SK-N-SH (cell line): ENCODE results near the gene IL17REL. TPM values are rescaled to one million over a fixed set of nuclear protein-coding genes. Genes with fewer than 3 reads are reported as not detected.

Source experiments
- CTCF ChIA-PET: fragments of 300-600, 350-600 bp; formaldehyde crosslinking; extraction: SDS; loops from one replicate; lab custom pipeline; 2021; lab: Yijun Ruan, JAX
- POLR2A ChIA-PET: fragments of 350-600 bp; sonication (Branson Sonifier 250); formaldehyde crosslinking; extraction: SDS; loops from one replicate; lab custom pipeline; 2020; ENCODE audit warnings: antibody characterized with exemption, inconsistent platforms; lab: Yijun Ruan, JAX
- DNase-seq: peaks from one replicate; pipeline ENCODE4 v3.0.0; 2012
- H2AFZ ChIP-seq: fragments of 200-600 bp; sonication (generic); 2 replicates; pipeline ENCODE4 v1.8.1; 2016; ENCODE audit warnings: antibody characterized with exemption, mild to moderate bottlenecking, low read depth
- H3F3A ChIP-seq: fragments of 200-600 bp; sonication (generic); replicated peaks from 2 replicates; pipeline ENCODE3; 2016; ENCODE audit warnings: antibody characterized with exemption, mild to moderate bottlenecking; ENCODE audit not compliant: insufficient read depth
- H3K27ac ChIP-seq, 2 experiments: fragments of 200-500 bp in 1 of 2; fragments of 200-600 bp in 1 of 2; sonication (Bioruptor generic) in 1 of 2; sonication (generic), shearing (Covaris generic) in 1 of 2; 2 replicates each; pipeline versions ENCODE4 v1.5.1 to v1.6.1; 2014 to 2016; ENCODE audit warnings: low read depth in 2 of 2, inconsistent platforms in 1 of 2, low read length in 1 of 2, mild to moderate bottlenecking in 1 of 2, mixed read lengths in 1 of 2
- H3K27me3 ChIP-seq: fragments of 200-600 bp; sonication (generic), shearing (Covaris generic); 2 replicates; pipeline ENCODE4 v1.6.1; 2016; ENCODE audit warnings: mixed run types; ENCODE audit not compliant: insufficient read depth
- H3K36me3 ChIP-seq, 2 experiments: fragments of 200-500 bp in 1 of 2; fragments of 200-600 bp in 1 of 2; sonication (Bioruptor generic) in 1 of 2; sonication (generic) in 1 of 2; replicated peaks in 1 of 2; 2 replicates each; pipeline versions ENCODE3 to v1.5.1; 2014 to 2016; ENCODE audit warnings: low read length in 1 of 2, mild to moderate bottlenecking in 1 of 2; ENCODE audit not compliant: insufficient read depth in 2 of 2, control insufficient read depth in 1 of 2
- H3K4me1 ChIP-seq, 2 experiments: fragments of 200-500 bp in 1 of 2; fragments of 200-600 bp in 1 of 2; sonication (Bioruptor generic) in 1 of 2; sonication (generic), shearing (Covaris generic) in 1 of 2; 2 replicates each; pipeline versions ENCODE4 v1.5.1 to v1.6.1; 2014 to 2016; ENCODE audit warnings: low read depth in 1 of 2, low read length in 1 of 2, mixed run types in 1 of 2; ENCODE audit not compliant: insufficient read depth in 2 of 2, control insufficient read depth in 1 of 2
- H3K4me2 ChIP-seq: fragments of 200-600 bp; sonication (generic), shearing (Covaris generic); 2 replicates; pipeline ENCODE4 v1.6.1; 2017; ENCODE audit warnings: mixed run types
- H3K4me3 ChIP-seq, 2 experiments: fragments of 200-500 bp in 1 of 2; fragments of 200-600 bp in 1 of 2; sonication (Bioruptor generic) in 1 of 2; sonication (generic), shearing (Covaris generic) in 1 of 2; 2 replicates each; pipeline versions ENCODE4 v1.5.1 to v1.8.1; 2014 to 2016; ENCODE audit warnings: low read depth in 2 of 2, inconsistent platforms in 1 of 2, low read length in 1 of 2, mild to moderate bottlenecking in 1 of 2, mixed read lengths in 1 of 2, moderate library complexity in 1 of 2
- H3K79me2 ChIP-seq: fragments of 200-600 bp; sonication (generic); 2 replicates; pipeline ENCODE4 v1.8.1; 2017; ENCODE audit warnings: mild to moderate bottlenecking; ENCODE audit not compliant: insufficient read depth
- H3K9ac ChIP-seq: fragments of 200-600 bp; sonication (generic); 2 replicates; pipeline ENCODE4 v1.6.1; 2017; ENCODE audit warnings: mixed run types
- H3K9me2 ChIP-seq: fragments of 200-600 bp; sonication (generic); 2 replicates; pipeline ENCODE4 v1.6.1; 2017; ENCODE audit warnings: mixed run types
- H3K9me3 ChIP-seq: fragments of 200-600 bp; sonication (generic); 2 replicates; pipeline ENCODE4 v1.6.1; 2017; ENCODE audit warnings: mixed run types, mild to moderate bottlenecking, moderate library complexity
- H4K20me1 ChIP-seq: fragments of 200-600 bp; sonication (generic); 2 replicates; pipeline ENCODE4 v1.6.1; 2017; ENCODE audit warnings: mild to moderate bottlenecking, mixed run types; ENCODE audit not compliant: insufficient read depth
- ELF1 ChIP-seq: IDR thresholded peaks from 2 replicates; pipeline ENCODE4 v1.4.0; 2012
- EP300 ChIP-seq, 2 experiments: IDR thresholded peaks; 2 replicates each; pipeline versions ENCODE4 v1.4.0 to v1.6.1; 2012; ENCODE audit warnings: borderline replicate concordance in 1 of 2, low read depth in 1 of 2, low read length in 1 of 2
- FOXJ3 ChIP-seq: sonication (generic); formaldehyde crosslinking; IDR thresholded peaks from 2 replicates; pipeline ENCODE4 v1.5.1; 2020; ENCODE audit warnings: mild to moderate bottlenecking, missing genetic modification reagents
- FOXM1 ChIP-seq: IDR thresholded peaks from 2 replicates; pipeline ENCODE4 v1.4.0; 2012; ENCODE audit warnings: low read depth, mild to moderate bottlenecking
- GABPA ChIP-seq: IDR thresholded peaks from 2 replicates; pipeline ENCODE4 v1.4.0; 2012; ENCODE audit warnings: low read depth, mild to moderate bottlenecking
- GATA2 ChIP-seq: sonication (generic); formaldehyde crosslinking; IDR thresholded peaks from 2 replicates; pipeline ENCODE4 v1.5.0; 2020; ENCODE audit warnings: mild to moderate bottlenecking, missing genetic modification reagents
- JUND ChIP-seq: IDR thresholded peaks from 2 replicates; pipeline ENCODE4 v1.4.0; 2012
- MAX ChIP-seq: IDR thresholded peaks from 2 replicates; pipeline ENCODE4 v1.4.0; 2012; ENCODE audit warnings: low read depth
- MEF2A ChIP-seq: IDR thresholded peaks from 2 replicates; pipeline ENCODE4 v1.4.0; 2012; ENCODE audit warnings: low read depth, borderline replicate concordance
- NRF1 ChIP-seq: IDR thresholded peaks from 2 replicates; pipeline ENCODE4 v1.6.1; 2012; ENCODE audit warnings: low read depth, mild to moderate bottlenecking, low read length
- PBX3 ChIP-seq: IDR thresholded peaks from 2 replicates; pipeline ENCODE4; 2012
- RAD21 ChIP-seq: IDR thresholded peaks from 2 replicates; pipeline ENCODE4 v1.6.1; 2012; ENCODE audit warnings: mild to moderate bottlenecking, low read length
- RCOR1 ChIP-seq: fragments of 150-350 bp; IDR thresholded peaks from 2 replicates; pipeline ENCODE4 v1.6.1; 2017; ENCODE audit warnings: antibody characterized with exemption, low read length
- REST ChIP-seq: IDR thresholded peaks from 2 replicates; pipeline ENCODE4 v1.6.1; 2012; ENCODE audit warnings: mild to moderate bottlenecking, low read depth, low read length, moderate library complexity
- RFX5 ChIP-seq: IDR thresholded peaks from 2 replicates; pipeline ENCODE4 v1.6.1; 2012; ENCODE audit warnings: mild to moderate bottlenecking, improper control_type of control experiment, low read length
- SIN3A ChIP-seq: IDR thresholded peaks from 2 replicates; pipeline ENCODE4 v1.6.1; 2012; ENCODE audit warnings: low read depth, mild to moderate bottlenecking, low read length, moderate library complexity, borderline replicate concordance
- TEAD4 ChIP-seq: IDR thresholded peaks from 2 replicates; pipeline ENCODE4 v1.4.0; 2012; ENCODE audit warnings: mild to moderate bottlenecking, borderline replicate concordance; ENCODE audit not compliant: insufficient read depth
- USF1 ChIP-seq: IDR thresholded peaks from 2 replicates; pipeline ENCODE4 v1.4.0; 2012; ENCODE audit warnings: low read depth, borderline replicate concordance
- YY1 ChIP-seq: IDR thresholded peaks from 2 replicates; pipeline ENCODE4 v1.4.0; 2012; ENCODE audit warnings: low read depth, mild to moderate bottlenecking
- WGBS: methylation state at CpG from one replicate; pipeline ENCODE4 v1.1.6; 2017; ENCODE audit warnings: low lambda C conversion rate; 5-methylcytosine and 5-hydroxymethylcytosine counted together
- polyA plus RNA-seq, 3 experiments: library from polyadenylated mRNA; depleted of rRNA; stranded (reverse); fragments of >200 nt; gene quantifications; 2 replicates each; pipeline ENCODE4 v1.2.3, GENCODE V29; 2012

IL17REL gene
- polyA plus RNA-seq, 1 of the 3 experiments (the other 2 are of a cell fraction) = not detected

- Histone ChIP-seq H3K9me3 (no peaks in the 10 kb centered on the region), H3K36me3 (no peaks in the 10 kb centered on the region), H3K27me3 (peaks cover 42% of the 10 kb centered on the region), H4K20me1 (no peaks in the 10 kb centered on the region), H3K79me2 (no peaks in the 10 kb centered on the region), H3K4me1 (no peaks in the 10 kb centered on the region), H3K27ac (no peak overlapping the region), H3K9me2 (no peaks in the 10 kb centered on the region), H3F3A (no peaks in the 10 kb centered on the region), H3K4me2 (no peak overlapping the region), H2AFZ (no peak overlapping the region), H3K4me3 (no peak overlapping the region), H3K9ac (no peak overlapping the region)
- TF ChIP-seq USF1 (no peak), GATA2 (CRISPR knock-in tag) (no peak), FOXJ3 (no peak), RAD21 (no peak), MAX (no peak), FOXM1 (no peak), RCOR1 (no peak), NRF1 (no peak), JUND (no peak), RFX5 (no peak), ELF1 (no peak), SIN3A (no peak), PBX3 (no peak), MEF2A (no peak)
- peak; percentile 30 for DNase-seq
- ChIA-PET CTCF (interaction anchor here (2.1 kb wide), 1 partner anchor 21 kb away, joined by 8 read pairs; no protein-coding TSS in a partner anchor), POLR2A (no interaction called here)
- WGBS = 72% methylated on average over 3 of the region's 16 CpGs
These were observed 3.3 kb downstream of the IL17REL start for GRCh38 chr22:50009251-50009650.

GRCh38 chr22:50008151-50009040 is 4.2 kb downstream of the IL17REL start:
- ChIA-PET CTCF (interaction anchor here (0.7 to 2.1 kb wide), 3 partner anchors 8 to 22 kb away, joined by 3 to 8 read pairs (median 3); no protein-coding TSS in a partner anchor), POLR2A (no interaction called here)
- H3K9me3 ChIP-seq = no peaks in the 10 kb centered on the region
- TF ChIP-seq REST = no peak
- TF ChIP-seq YY1 = no peak
- no peak for TF ChIP-seq TEAD4
- no peak for TF ChIP-seq EP300 (IDR thresholded peaks at IDR 0.05; ENCODE audit: borderline replicate concordance in 1 of 2, low read depth in 1 of 2, low read length in 1 of 2)
- no peak for TF ChIP-seq GABPA
- no peak for TF ChIP-seq MEF2A
- H3K4me2 ChIP-seq = no peak overlapping the region
- no peaks in the 10 kb centered on the region for H3F3A ChIP-seq
- peaks cover 36% of the 10 kb centered on the region for H3K27me3 ChIP-seq
- no peak overlapping the region for H2AFZ ChIP-seq
- no peak overlapping the region for H3K9ac ChIP-seq
- no peaks in the 10 kb centered on the region for H3K79me2 ChIP-seq
- H3K9me2 ChIP-seq = no peaks in the 10 kb centered on the region
- no peaks in the 10 kb centered on the region for H4K20me1 ChIP-seq
- H3K27ac ChIP-seq = no peak overlapping the region
- H3K4me1 ChIP-seq = no peaks in the 10 kb centered on the region
- no peak overlapping the region for H3K4me3 ChIP-seq
- no peaks in the 10 kb centered on the region for H3K36me3 ChIP-seq
- DNase-seq = peak; percentile 20
- 80% methylated on average over 17 of the region's 24 CpGs for WGBS
